H1 (cell line): ENCODE results near the gene RANBP6. TPM values are rescaled to one million over a fixed set of nuclear protein-coding genes. Genes with fewer than 3 reads are reported as not detected.
A peak's percentile ranks its signal among the peaks of the same experiment; 100 is the strongest.

Experiments
- CTCF ChIA-PET: fragments of 300-600 bp; sonication (Branson Sonifier 250); formaldehyde crosslinking; loops from one replicate; lab custom pipeline; 2021; ENCODE audit not compliant: partially characterized antibody; lab: Charles Lee
- POLR2A ChIA-PET: fragments of 300-600 bp; sonication (Branson Sonifier 250); formaldehyde crosslinking; loops from one replicate; lab custom pipeline; 2021; ENCODE audit warnings: inconsistent platforms; ENCODE audit not compliant: partially characterized antibody; lab: Charles Lee
- DNase-seq, 2 experiments: peaks; one replicate each; pipeline versions ENCODE4 v3.0.0 to v3.0.0-alpha.2; 2010 to 2022; ENCODE audit warnings: low spot score in 2 of 2, low read depth in 1 of 2, mixed read lengths in 1 of 2
- FAIRE-seq: peaks from 2 replicates; lab custom pipeline; 2011; peaks lifted over from hg19 to GRCh38; lab: Jason Lieb, UNC
- H2AFZ ChIP-seq: 2 replicates; pipeline ENCODE4 v1.8.1; 2012; ENCODE audit warnings: low read length, inconsistent platforms
- H2AK5ac ChIP-seq: 2 replicates; pipeline ENCODE4 v1.6.1; 2013; ENCODE audit warnings: low read depth, low read length
- H2BK120ac ChIP-seq: replicated peaks from 2 replicates; pipeline ENCODE3; 2013; ENCODE audit warnings: low read depth, low read length, inconsistent platforms
- H2BK12ac ChIP-seq: 2 replicates; pipeline ENCODE4 v1.6.1; 2013; ENCODE audit warnings: low read depth, low read length
- H2BK15ac ChIP-seq: 2 replicates; pipeline ENCODE4 v1.6.1; 2013; ENCODE audit warnings: low read length
- H2BK20ac ChIP-seq: 2 replicates; pipeline ENCODE4 v1.6.1; 2013; ENCODE audit warnings: low read length
- H2BK5ac ChIP-seq: 2 replicates; pipeline ENCODE4 v1.6.1; 2013; ENCODE audit warnings: low read depth, low read length
- H3K14ac ChIP-seq: 2 replicates; pipeline ENCODE4 v1.6.1; 2013; ENCODE audit warnings: inconsistent platforms; ENCODE audit not compliant: insufficient read length
- H3K18ac ChIP-seq: 2 replicates; pipeline ENCODE4 v1.6.1; 2013; ENCODE audit warnings: low read length; ENCODE audit errors: extremely low read depth
- H3K23ac ChIP-seq: 2 replicates; pipeline ENCODE4 v1.6.1; 2013; ENCODE audit warnings: inconsistent platforms; ENCODE audit not compliant: insufficient read length
- H3K23me2 ChIP-seq: 2 replicates; pipeline ENCODE4 v1.6.1; 2013; ENCODE audit warnings: low read depth, low read length
- H3K27ac ChIP-seq: 2 replicates; pipeline ENCODE4 v1.6.1; 2011; ENCODE audit warnings: low read depth, low read length, inconsistent platforms
- H3K27me3 ChIP-seq, 4 experiments: replicated peaks in 1 of 4; 1 replicate in 1 of 4; 2 replicates in 3 of 4; pipeline versions ENCODE4 v1.6.1 to v1.8.1; 2011 to 2013; ENCODE audit warnings: low read length in 3 of 4, mild to moderate bottlenecking in 3 of 4, inconsistent platforms in 2 of 4, mixed read lengths in 2 of 4, moderate library complexity in 1 of 4; ENCODE audit not compliant: control insufficient read depth in 3 of 4, insufficient read depth in 3 of 4; ENCODE audit errors: extremely low read depth in 1 of 4
- H3K36me3 ChIP-seq, 4 experiments: 2 replicates each; pipeline versions ENCODE4 v1.6.1 to v1.8.1; 2011 to 2013; ENCODE audit warnings: mild to moderate bottlenecking in 4 of 4, low read length in 3 of 4, moderate library complexity in 2 of 4, control low read depth in 1 of 4, inconsistent platforms in 1 of 4; ENCODE audit not compliant: insufficient read depth in 4 of 4, control insufficient read depth in 2 of 4
- H3K4ac ChIP-seq: replicated peaks from 2 replicates; pipeline ENCODE3; 2013; ENCODE audit warnings: low read length, low read depth, mixed read lengths, inconsistent platforms; ENCODE audit not compliant: insufficient read length
- H3K4me1 ChIP-seq, 4 experiments: replicated peaks in 1 of 4; 1 replicate in 1 of 4; 2 replicates in 3 of 4; pipeline versions ENCODE4 v1.6.1 to v1.8.1; 2011 to 2013; ENCODE audit warnings: low read length in 3 of 4, inconsistent platforms in 2 of 4, mixed read lengths in 1 of 4; ENCODE audit not compliant: insufficient read depth in 4 of 4, control insufficient read depth in 3 of 4
- H3K4me2 ChIP-seq, 2 experiments: 2 replicates each; pipeline versions ENCODE4 v1.6.1 to v1.8.1; 2011 to 2013; ENCODE audit warnings: low read depth in 2 of 2, low read length in 2 of 2, control low read depth in 1 of 2, inconsistent platforms in 1 of 2, mild to moderate bottlenecking in 1 of 2; ENCODE audit not compliant: insufficient read depth in 1 of 2
- H3K4me3 ChIP-seq, 4 experiments: fragments of 200-600, 300-600 bp in 1 of 4; sonication (generic), shearing (Covaris generic), sonication (Bioruptor Twin) in 1 of 4; 2 replicates each; pipeline versions ENCODE4 v1.5.1 to v1.8.1; 2011 to 2016; ENCODE audit warnings: low read length in 4 of 4, low read depth in 3 of 4, control low read depth in 2 of 4, inconsistent platforms in 2 of 4, mild to moderate bottlenecking in 2 of 4, mixed read lengths in 1 of 4, moderate library complexity in 1 of 4; ENCODE audit not compliant: insufficient read depth in 2 of 4; ENCODE audit errors: extremely low read depth in 1 of 4
- H3K56ac ChIP-seq: replicated peaks from 2 replicates; pipeline ENCODE3; 2013; ENCODE audit warnings: low read depth, mild to moderate bottlenecking, mixed read lengths, low read length, inconsistent platforms; ENCODE audit not compliant: insufficient read length
- H3K79me1 ChIP-seq: 2 replicates; pipeline ENCODE4 v1.6.1; 2013; ENCODE audit warnings: low read depth, low read length, control low read depth
- H3K79me2 ChIP-seq, 2 experiments: 2 replicates each; pipeline versions ENCODE4 v1.6.1 to v1.8.1; 2012 to 2013; ENCODE audit warnings: low read length in 2 of 2, mild to moderate bottlenecking in 2 of 2, inconsistent platforms in 1 of 2; ENCODE audit not compliant: insufficient read depth in 2 of 2, control insufficient read depth in 1 of 2
- H3K9ac ChIP-seq, 4 experiments: replicated peaks in 1 of 4; 1 replicate in 1 of 4; 2 replicates in 3 of 4; pipeline versions ENCODE4 v1.6.1 to v1.8.1; 2011 to 2013; ENCODE audit warnings: low read depth in 3 of 4, low read length in 3 of 4, control low read depth in 2 of 4, mild to moderate bottlenecking in 2 of 4, moderate library complexity in 2 of 4, inconsistent platforms in 1 of 4; ENCODE audit errors: extremely low read depth in 1 of 4
- H3K9me3 ChIP-seq, 2 experiments: 2 replicates each; pipeline versions ENCODE4 v1.6.1 to v1.8.1; 2012 to 2013; ENCODE audit warnings: mild to moderate bottlenecking in 2 of 2, moderate library complexity in 2 of 2, control low read depth in 1 of 2, inconsistent platforms in 1 of 2, low read depth in 1 of 2, low read length in 1 of 2, mixed read lengths in 1 of 2; ENCODE audit not compliant: insufficient read depth in 2 of 2
- H4K20me1 ChIP-seq, 2 experiments: replicated peaks in 1 of 2; 2 replicates each; pipeline versions ENCODE3 to v1.8.1; 2011 to 2013; ENCODE audit warnings: inconsistent platforms in 2 of 2, low read length in 2 of 2, mild to moderate bottlenecking in 1 of 2; ENCODE audit not compliant: insufficient read depth in 2 of 2, control insufficient read depth in 1 of 2
- H4K5ac ChIP-seq: 2 replicates; pipeline ENCODE4 v1.6.1; 2013; ENCODE audit warnings: low read length, low read depth, mixed read lengths, inconsistent platforms; ENCODE audit not compliant: insufficient read length
- H4K8ac ChIP-seq: 2 replicates; pipeline ENCODE4 v1.8.0; 2013; ENCODE audit warnings: mild to moderate bottlenecking, moderate library complexity, low read length, inconsistent platforms; ENCODE audit not compliant: insufficient read depth; ENCODE audit errors: extremely low read depth
- H4K91ac ChIP-seq: replicated peaks from 2 replicates; pipeline ENCODE3; 2013; ENCODE audit warnings: low read length, mixed read lengths, inconsistent platforms; ENCODE audit not compliant: insufficient read length
- ATF2 ChIP-seq: IDR thresholded peaks from 2 replicates; pipeline ENCODE4 v1.6.1; 2012; ENCODE audit warnings: low read length, inconsistent platforms
- BACH1 ChIP-seq: IDR thresholded peaks from 2 replicates; pipeline ENCODE4 v1.6.1; 2012; ENCODE audit warnings: low read length, improper control_type of control experiment
- CTBP2 ChIP-seq: IDR thresholded peaks from 2 replicates; pipeline ENCODE4 v1.7.0; 2011; ENCODE audit warnings: borderline replicate concordance, mild to moderate bottlenecking, moderate library complexity, mixed read lengths, low read length; ENCODE audit not compliant: insufficient read depth, insufficient read length
- EGR1 ChIP-seq: IDR thresholded peaks from 2 replicates; pipeline ENCODE4 v1.6.1; 2011; ENCODE audit warnings: low read depth, low read length, borderline replicate concordance
- JUND ChIP-seq: IDR thresholded peaks from 2 replicates; pipeline ENCODE4 v1.6.1; 2011; ENCODE audit warnings: mild to moderate bottlenecking, improper control_type of control experiment, low read length
- KDM4A ChIP-seq: IDR thresholded peaks from one replicate; pipeline ENCODE4 v1.7.1; 2012; ENCODE audit warnings: low read depth, mild to moderate bottlenecking, moderate library complexity, low read length, inconsistent platforms; ENCODE audit not compliant: severe bottlenecking
- POLR2AphosphoS5 ChIP-seq: IDR thresholded peaks from 2 replicates; pipeline ENCODE4 v1.6.1; 2011; ENCODE audit warnings: low read depth, low read length
- RXRA ChIP-seq: IDR thresholded peaks from 2 replicates; pipeline ENCODE4 v1.6.1; 2011; ENCODE audit warnings: low read depth, mild to moderate bottlenecking, low read length, moderate library complexity; ENCODE audit not compliant: insufficient read depth
- SIN3A ChIP-seq, 2 experiments: IDR thresholded peaks in 1 of 2; conservative IDR thresholded peaks in 1 of 2; 2 replicates each; pipeline ENCODE4 v1.6.1; 2011 to 2012; ENCODE audit warnings: low read length in 2 of 2, improper control_type of control experiment in 1 of 2, low read depth in 1 of 2, mild to moderate bottlenecking in 1 of 2
- TEAD4 ChIP-seq: IDR thresholded peaks from 2 replicates; pipeline ENCODE4 v1.6.1; 2012; ENCODE audit warnings: low read depth, low read length, inconsistent platforms, mixed read lengths
- USF2 ChIP-seq: IDR thresholded peaks from 2 replicates; pipeline ENCODE4 v1.6.1; 2011; ENCODE audit warnings: low read length, improper control_type of control experiment
- WGBS, 2 experiments: shearing (Covaris generic) in 1 of 2; methylation state at CpG; one replicate each; pipeline versions ENCODE4 v1.1.6 to v1.1.7; 2013 to 2015; ENCODE audit warnings: low lambda C conversion rate in 2 of 2, mixed read lengths in 2 of 2, inconsistent platforms in 1 of 2, low coverage in 1 of 2, missing lambda C conversion rate in 1 of 2; ENCODE audit not compliant: insufficient replicate concordance in 2 of 2, insufficient coverage in 1 of 2, insufficient read length in 1 of 2; ENCODE audit errors: extremely low coverage in 1 of 2, missing lambda C conversion rate in 1 of 2; 5-methylcytosine and 5-hydroxymethylcytosine counted together
- polyA plus RNA-seq, 7 experiments: library from polyadenylated mRNA; depleted of rRNA in 3 of 7; stranded (reverse) in 5 of 7; unstranded in 2 of 7; fragments of >200 nt in 5 of 7; fragments of 200-250 nt in 2 of 7; gene quantifications; 1 replicate in 5 of 7; 2 replicates in 1 of 7; 4 replicates in 1 of 7; pipeline versions ENCODE4 v1.2.1 to v1.2.3, GENCODE V29; 2011 to 2013; ENCODE audit warnings: missing spikeins in 2 of 7, mixed read lengths in 2 of 7
- total RNA-seq: library from RNA; stranded (reverse); fragmentation: NEBNext Ultra II Directional; extraction: Animal tissue kit (Norgen Biotek cat#: 25700); gene quantifications from 2 replicates; pipeline ENCODE4 v1.2.1, GENCODE V29; 2021

Gene RANBP6
- total and polyA plus RNA-seq, 2 of the 8 experiments (the other 6 are each of a cell fraction or from before 2014, with no cell fraction given), result 5.7 to 18.8 TPM

- CTCF ChIA-PET, result interaction anchor here (1.2 to 4.4 kb wide), 5 partner anchors 9 to 271 kb away, joined by 3 to 25 read pairs (median 5); no protein-coding TSS in a partner anchor
- no peak overlapping the region for H3K14ac ChIP-seq
- no peak overlapping the region for H2BK20ac ChIP-seq
- H3K36me3 ChIP-seq, result no peaks in the 10 kb centered on the region
- FAIRE-seq (no peak), DNase-seq (no peak)
- H4K5ac ChIP-seq, result no peak overlapping the region
- no peak overlapping the region for H2BK15ac ChIP-seq
- no peak overlapping the region for H2BK120ac ChIP-seq
- H2BK12ac ChIP-seq, result 0 out of 2 replicates have a peak overlapping the region, but pooled peaks have one; percentile 7
- no peak overlapping the region for H4K8ac ChIP-seq
- no peaks in the 10 kb centered on the region for H3K27me3 ChIP-seq
- no peak overlapping the region for H2AK5ac ChIP-seq
- no peak overlapping the region for H2BK5ac ChIP-seq
- H3K23me2 ChIP-seq, result no peaks in the 10 kb centered on the region
- H4K91ac ChIP-seq, result no peak overlapping the region
- H3K4me2 ChIP-seq, result no peak overlapping the region
- H2AFZ ChIP-seq, result peak overlapping the region; percentile 71; the same call in 1 of the 2 replicates
- no peak overlapping the region for H3K18ac ChIP-seq
- H3K4me1 ChIP-seq, result no peaks in the 10 kb centered on the region; a peak in 1 of 7 replicates
- H3K9me3 ChIP-seq, result no peaks in the 10 kb centered on the region
- POLR2A ChIA-PET, result no interaction called here
- no peak overlapping the region for H3K4ac ChIP-seq
- no peaks in the 10 kb centered on the region for H3K79me1 ChIP-seq
- H3K79me2 ChIP-seq, result no peaks in the 10 kb centered on the region
- H3K27ac ChIP-seq, result no peak overlapping the region
- H3K9ac ChIP-seq, result no peak overlapping the region
- H3K56ac ChIP-seq, result no peak overlapping the region
- no peaks in the 10 kb centered on the region for H4K20me1 ChIP-seq
- H3K23ac ChIP-seq, result no peak overlapping the region
- 87% methylated on average over 5 of the region's 5 CpGs; no CpG with 5 or more reads in 1 of the 2 experiments for WGBS, 2 experiments
- no peak overlapping the region for H3K4me3 ChIP-seq
- TF ChIP-seq CTBP2 (no peak), EGR1 (no peak), JUND (no peak), USF2 (no peak), KDM4A (no peak), ATF2 (no peak), SIN3A (conservative IDR thresholded peaks at IDR 0.05 in 1 of 2, IDR thresholded peaks at IDR 0.05 in 1 of 2; ENCODE audit: low read depth in 1 of 2, low read length in 2 of 2) (no peak), TEAD4 (no peak), BACH1 (no peak), RXRA (no peak), POLR2AphosphoS5 (no peak)
Measured at GRCh38 chr9:6034954-6035353, 19.5 kb upstream of the RANBP6 start.
